T-helper 2 cell treated with Interferon-gamma antibody and Interleukin-4, amounts not matched to agents 5 μg/mL and 100 μg/mL, for 36 hours (primary cell): ENCODE data around the gene JMJD1C.

Source experiments
- DNase-seq: peaks from one replicate; pipeline ENCODE4 v3.0.0; 2021; ENCODE audit warnings: low spot score
- H3K27ac Mint-ChIP-seq: one replicate; pipeline ENCODE4 v1.8.0; 2021; ENCODE audit warnings: mild to moderate bottlenecking, mixed read lengths
- H3K27me3 Mint-ChIP-seq: one replicate; pipeline ENCODE4 v1.8.0; 2021; ENCODE audit warnings: low read depth, mixed read lengths
- H3K36me3 Mint-ChIP-seq: one replicate; pipeline ENCODE4 v1.8.0; 2021; ENCODE audit warnings: low read depth, mixed read lengths
- H3K4me1 Mint-ChIP-seq: one replicate; pipeline ENCODE4 v1.8.0; 2021; ENCODE audit warnings: low read depth, mixed read lengths
- H3K4me3 Mint-ChIP-seq: one replicate; pipeline ENCODE4 v1.8.0; 2022; ENCODE audit warnings: mild to moderate bottlenecking, moderate library complexity, mixed read lengths
- H3K9me3 Mint-ChIP-seq: one replicate; pipeline ENCODE4 v1.8.0; 2021; ENCODE audit warnings: mixed read lengths

JMJD1C gene

DNA sequence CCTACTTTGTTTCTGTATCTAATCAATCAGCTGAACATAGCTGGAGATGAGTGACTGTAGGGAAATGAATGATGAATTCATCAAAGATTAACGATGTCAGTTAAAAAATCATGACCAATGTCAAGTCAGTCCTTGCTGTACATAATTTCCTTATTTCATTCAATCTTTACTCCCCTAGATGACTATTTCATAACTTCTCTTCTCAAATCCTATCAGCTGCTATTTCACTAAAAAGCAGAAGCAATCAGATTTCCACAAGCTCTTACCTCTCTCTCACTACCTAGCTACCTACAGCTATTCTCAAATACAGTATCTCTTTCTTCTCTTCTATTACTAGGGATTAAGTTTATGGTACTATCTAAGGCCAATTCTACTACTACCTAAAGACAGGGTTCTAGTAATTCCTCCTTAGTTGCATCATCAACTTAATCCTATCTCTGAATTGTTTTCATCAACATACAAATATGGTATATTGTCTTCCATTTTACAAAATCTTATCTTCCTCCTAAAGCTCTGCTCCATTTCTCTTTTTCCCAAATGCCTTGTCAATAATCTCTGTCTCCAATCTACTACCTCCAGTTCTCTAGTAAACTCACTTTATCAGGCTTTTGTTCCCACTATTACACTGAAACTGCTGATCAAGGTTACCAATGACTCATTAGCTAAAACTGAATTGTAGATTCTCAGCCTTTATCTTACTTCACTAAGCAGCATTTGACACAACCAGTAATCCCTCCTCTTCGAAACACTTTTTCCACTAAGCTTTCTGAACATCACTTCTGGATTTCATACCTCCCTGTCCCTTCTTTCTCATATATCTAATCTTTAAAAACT, 28.4 kb downstream of the JMJD1C start:
- H3K4me3 Mint-ChIP-seq, result no peak overlapping the region
- no peak overlapping the region for H3K27ac Mint-ChIP-seq
- no peaks in the 10 kb centered on the region for H3K9me3 Mint-ChIP-seq
- H3K4me1 Mint-ChIP-seq, result peaks cover 7% of the 10 kb centered on the region
- no peaks in the 10 kb centered on the region for H3K27me3 Mint-ChIP-seq
- H3K36me3 Mint-ChIP-seq, result peaks cover 2% of the 10 kb centered on the region
- no peak for DNase-seq

DNA sequence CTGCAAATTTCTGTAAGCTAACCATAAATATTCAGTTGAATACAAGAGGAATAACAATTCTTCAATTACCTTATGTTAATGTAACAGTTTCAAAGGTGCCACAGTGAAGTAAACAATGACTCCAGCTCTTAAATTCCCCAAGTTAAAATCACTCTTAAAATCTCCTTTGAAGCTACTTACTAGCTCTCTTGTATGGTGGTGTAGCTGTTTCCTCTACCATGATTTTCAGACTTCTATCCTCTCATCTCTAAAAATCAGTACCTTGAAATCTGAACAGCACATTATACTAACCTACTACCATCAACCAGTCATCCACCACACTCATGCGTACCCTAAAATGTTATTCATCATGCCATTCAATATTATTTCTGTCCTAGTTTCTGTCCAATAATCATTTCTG, 29.6 kb downstream of the JMJD1C start:
- peaks cover 5% of the 10 kb centered on the region for H3K36me3 Mint-ChIP-seq

DNA sequence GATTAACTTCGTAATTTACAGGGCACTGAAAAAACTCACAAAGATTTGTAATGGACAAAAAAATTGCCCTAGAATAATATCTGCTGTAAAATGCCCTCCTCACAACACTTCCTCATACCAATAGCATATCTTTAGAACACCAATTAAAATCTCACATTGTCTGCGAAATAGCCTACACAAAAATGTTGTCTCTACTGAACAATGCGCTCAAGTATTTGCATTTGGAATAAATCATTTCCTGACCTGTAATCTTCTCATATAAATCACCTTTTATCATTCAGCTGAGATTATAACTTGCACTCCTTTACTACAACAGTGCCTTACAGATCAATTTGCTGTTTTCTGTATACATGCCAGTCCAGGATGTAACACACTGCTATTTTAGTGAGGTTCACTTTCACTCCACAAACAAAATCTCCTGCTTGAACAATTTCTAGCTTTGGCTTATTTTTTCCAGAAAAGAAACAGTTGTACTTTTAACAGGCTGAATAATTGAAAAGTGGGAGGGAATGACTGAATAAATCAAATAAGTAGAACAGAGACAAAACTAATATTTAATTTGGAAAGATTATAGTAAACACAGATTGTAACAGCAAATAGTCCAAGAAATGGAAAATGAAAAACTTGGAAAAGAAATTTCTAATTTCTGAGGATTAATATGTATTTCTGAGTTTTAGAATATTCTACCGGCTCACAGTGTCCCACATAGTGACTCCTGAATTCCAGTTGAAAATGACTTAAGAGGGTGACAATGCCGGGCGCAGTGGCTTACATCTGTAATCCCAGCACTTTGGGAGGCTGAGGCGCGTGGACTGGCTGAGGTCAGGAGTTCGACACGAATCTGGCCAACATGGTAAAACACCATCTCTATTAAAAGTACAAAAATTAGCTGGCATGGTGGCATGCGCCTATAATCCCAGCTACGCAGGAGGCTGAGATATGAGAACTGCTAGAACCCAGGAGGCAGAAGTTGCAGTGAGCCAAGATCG, 30.6 kb downstream of the JMJD1C start:
- peaks cover 5% of the 10 kb centered on the region for H3K36me3 Mint-ChIP-seq
- no peak overlapping the region for H3K4me3 Mint-ChIP-seq
- no peak overlapping the region for H3K27ac Mint-ChIP-seq
- no peaks in the 10 kb centered on the region for H3K9me3 Mint-ChIP-seq
- no peak for DNase-seq
- no peaks in the 10 kb centered on the region for H3K27me3 Mint-ChIP-seq
- peaks cover 8% of the 10 kb centered on the region for H3K4me1 Mint-ChIP-seq

More for the DNA sequence above, 29.6 kb downstream of the JMJD1C start:
- Mint-ChIP-seq H3K9me3 (no peaks in the 10 kb centered on the region), H3K4me1 (peaks cover 12% of the 10 kb centered on the region), H3K27me3 (no peaks in the 10 kb centered on the region), H3K27ac (no peak overlapping the region), H3K4me3 (no peak overlapping the region)
- DNase-seq, result no peak

DNA sequence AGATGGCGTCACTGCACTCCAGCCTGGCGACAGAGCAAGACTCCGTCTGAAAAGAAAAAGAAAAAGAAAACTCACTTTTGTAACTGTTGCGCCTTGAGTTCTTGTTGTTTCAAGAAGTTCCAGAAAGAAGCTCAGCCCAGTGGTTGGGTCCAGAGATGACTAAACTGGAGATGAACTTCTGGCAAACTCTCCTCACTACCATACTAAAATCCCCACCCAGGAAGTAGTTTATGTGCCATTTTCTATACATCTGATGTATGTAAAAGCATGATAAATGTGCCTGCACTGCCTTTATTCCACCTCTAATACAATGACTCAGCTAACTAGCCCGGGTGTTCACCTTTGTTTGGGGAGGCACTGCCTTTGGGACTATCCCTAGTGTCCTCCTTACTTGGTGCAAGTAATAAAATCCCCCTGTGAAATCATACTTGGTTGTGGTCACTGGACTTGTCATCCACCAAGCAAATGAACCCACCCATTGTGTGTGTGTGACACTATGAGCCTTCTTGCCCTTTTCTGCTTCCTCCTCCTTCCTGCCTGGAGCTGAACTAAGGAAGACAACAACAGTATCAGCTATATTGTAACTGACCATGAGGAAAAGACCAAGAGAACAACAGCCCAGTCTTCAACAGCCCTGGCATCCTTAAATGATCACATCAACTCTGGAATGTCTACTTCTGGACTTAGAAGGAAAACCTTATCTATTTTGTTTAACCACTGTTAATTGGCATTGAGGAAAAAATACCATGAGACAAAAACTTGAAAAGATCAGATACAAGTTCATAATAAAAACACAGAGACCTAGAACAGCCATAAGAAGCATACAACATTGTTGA, 33.6 kb downstream of the JMJD1C start:
- DNase-seq, result no peak
- peaks cover 5% of the 10 kb centered on the region for H3K36me3 Mint-ChIP-seq
- no peak overlapping the region for H3K27ac Mint-ChIP-seq
- H3K9me3 Mint-ChIP-seq, result no peaks in the 10 kb centered on the region
- no peaks in the 10 kb centered on the region for H3K27me3 Mint-ChIP-seq
- peaks cover 12% of the 10 kb centered on the region for H3K4me1 Mint-ChIP-seq
- no peak overlapping the region for H3K4me3 Mint-ChIP-seq

DNA sequence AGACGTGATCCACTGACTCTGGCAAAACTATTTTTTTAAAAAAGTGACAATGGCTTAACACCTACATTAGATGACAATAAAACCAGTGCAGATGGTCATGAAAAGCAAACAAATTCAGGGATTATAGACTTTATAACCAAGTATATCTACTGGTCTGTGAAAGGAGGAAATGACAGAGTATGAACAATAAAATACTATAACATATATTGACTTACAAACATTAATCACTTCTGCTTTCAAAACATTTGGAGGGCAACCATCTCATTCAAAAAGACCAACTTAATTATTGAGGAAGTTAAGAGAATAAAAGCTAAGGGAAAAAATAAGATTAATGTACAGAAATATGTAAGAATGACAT, 34.8 kb downstream of the JMJD1C start:
- no peak overlapping the region for H3K4me3 Mint-ChIP-seq
- DNase-seq, result no peak
- no peaks in the 10 kb centered on the region for H3K27me3 Mint-ChIP-seq
- H3K27ac Mint-ChIP-seq, result no peak overlapping the region
- H3K9me3 Mint-ChIP-seq, result no peaks in the 10 kb centered on the region
- H3K36me3 Mint-ChIP-seq, result peaks cover 5% of the 10 kb centered on the region
- peaks cover 12% of the 10 kb centered on the region for H3K4me1 Mint-ChIP-seq

DNA sequence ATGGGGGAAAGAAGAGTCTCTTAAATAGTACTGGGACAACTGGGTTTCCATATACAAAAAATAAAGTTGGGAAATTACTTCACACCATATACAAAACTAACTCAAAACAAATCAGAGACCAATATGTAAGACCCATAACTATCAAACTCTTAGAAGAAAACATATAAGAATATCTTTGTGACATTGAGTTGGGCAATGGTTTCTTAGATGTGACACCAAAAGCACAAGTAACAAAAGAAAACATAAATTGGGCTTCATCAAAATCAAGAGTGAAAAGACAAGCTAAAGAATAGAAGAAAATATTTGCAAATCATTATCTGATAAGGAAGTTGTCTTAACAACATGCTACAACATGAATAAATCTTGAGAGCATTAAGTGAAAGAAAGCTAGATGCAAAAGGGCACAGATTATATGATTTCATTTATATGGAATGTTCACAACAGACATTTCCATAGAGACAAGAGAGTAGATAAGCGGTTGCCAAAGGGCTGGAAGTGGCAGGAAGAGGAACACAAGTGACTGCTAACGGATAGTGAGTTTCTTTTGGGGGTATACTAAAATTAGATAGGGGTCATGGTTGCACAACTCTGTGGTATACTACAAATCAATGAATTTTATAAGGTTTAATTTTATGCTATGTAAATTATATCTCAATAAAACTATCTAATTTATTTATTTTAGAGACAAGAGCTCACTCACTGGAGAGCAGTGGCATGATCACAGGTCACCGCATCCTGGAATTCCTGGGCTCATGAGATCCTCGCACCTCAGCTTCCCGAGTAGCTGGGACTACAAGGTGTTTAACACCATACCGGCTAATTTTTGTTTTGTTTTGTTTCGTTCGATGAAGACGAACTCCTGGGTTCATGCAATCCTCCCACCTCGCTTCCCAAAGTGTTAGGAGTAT, 35.4 kb downstream of the JMJD1C start:
- H3K4me3 Mint-ChIP-seq, result no peak overlapping the region
- no peaks in the 10 kb centered on the region for H3K27me3 Mint-ChIP-seq
- H3K9me3 Mint-ChIP-seq, result no peaks in the 10 kb centered on the region
- peaks cover 12% of the 10 kb centered on the region for H3K4me1 Mint-ChIP-seq
- peaks cover 5% of the 10 kb centered on the region for H3K36me3 Mint-ChIP-seq
- DNase-seq, result no peak
- H3K27ac Mint-ChIP-seq, result no peak overlapping the region

DNA sequence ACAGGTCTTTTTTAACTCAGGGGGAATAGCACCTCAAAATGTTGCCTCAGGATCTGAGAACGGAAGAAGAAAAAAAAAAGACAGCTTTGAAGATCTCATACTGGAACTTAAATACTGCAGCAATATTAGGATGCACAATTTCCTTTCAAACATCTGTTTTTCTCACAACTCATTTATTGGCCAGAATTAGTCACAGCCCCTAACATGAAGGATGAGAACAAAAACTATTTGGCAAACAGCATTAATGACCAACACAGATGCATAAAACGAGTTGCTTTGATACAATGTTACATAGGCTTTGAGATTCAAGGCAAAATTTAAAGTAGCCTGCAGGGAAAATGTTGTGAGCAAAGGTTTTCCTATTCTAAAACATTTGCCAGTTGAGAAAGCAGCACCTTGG, 36.5 kb downstream of the JMJD1C start:
- Mint-ChIP-seq H3K27me3 (no peaks in the 10 kb centered on the region), H3K4me1 (peaks cover 12% of the 10 kb centered on the region), H3K4me3 (no peak overlapping the region), H3K27ac (no peak overlapping the region), H3K9me3 (no peaks in the 10 kb centered on the region), H3K36me3 (peaks cover 5% of the 10 kb centered on the region)
- no peak for DNase-seq

DNA sequence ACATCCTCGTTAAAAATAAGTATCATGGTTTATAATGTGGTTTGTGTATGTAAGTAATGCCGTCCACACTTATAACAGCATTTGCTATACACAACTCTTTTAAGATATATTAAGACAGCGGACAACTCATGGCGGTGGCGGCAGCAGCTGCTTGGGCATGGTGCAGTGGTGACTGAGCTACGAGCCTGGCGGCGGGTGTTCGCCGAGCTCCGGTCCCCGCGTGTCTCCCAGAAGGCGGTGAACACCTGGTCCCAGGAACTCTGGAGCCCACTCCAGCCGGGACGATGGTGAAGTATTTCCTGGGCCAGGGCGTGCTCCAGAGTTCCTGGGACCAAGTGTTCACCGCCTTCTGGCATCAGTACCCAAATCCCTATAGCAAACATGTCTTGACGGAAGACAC, 38.8 kb downstream of the JMJD1C start:
- no peak overlapping the region for H3K4me3 Mint-ChIP-seq
- H3K27ac Mint-ChIP-seq, result no peak overlapping the region
- no peaks in the 10 kb centered on the region for H3K27me3 Mint-ChIP-seq
- no peaks in the 10 kb centered on the region for H3K9me3 Mint-ChIP-seq
- H3K36me3 Mint-ChIP-seq, result peaks cover 1% of the 10 kb centered on the region
- H3K4me1 Mint-ChIP-seq, result peaks cover 10% of the 10 kb centered on the region
- no peak for DNase-seq

DNA sequence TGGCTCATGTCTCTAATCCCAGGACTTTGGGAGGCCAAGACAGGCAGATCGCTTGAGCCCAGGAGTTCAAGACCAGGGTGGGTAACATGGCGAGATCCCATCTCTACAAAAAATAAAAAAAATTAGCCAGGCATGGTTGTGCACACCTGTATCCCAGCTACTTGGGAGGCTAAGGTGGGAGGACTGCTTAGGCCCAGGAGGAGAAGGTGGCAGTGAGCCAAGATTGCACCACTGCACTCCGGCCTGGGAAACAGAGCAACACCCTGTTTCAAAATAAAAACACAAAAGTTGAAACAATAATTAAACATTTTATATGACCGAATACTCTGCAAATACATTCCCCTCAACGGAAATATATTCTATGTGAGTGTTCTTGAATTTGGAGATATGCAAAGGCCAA, 40.3 kb downstream of the JMJD1C start:
- no peak for DNase-seq
- Mint-ChIP-seq H3K9me3 (no peaks in the 10 kb centered on the region), H3K4me3 (no peak overlapping the region), H3K27me3 (no peaks in the 10 kb centered on the region), H3K27ac (no peak overlapping the region), H3K4me1 (peaks cover 19% of the 10 kb centered on the region), H3K36me3 (no peaks in the 10 kb centered on the region)

DNA sequence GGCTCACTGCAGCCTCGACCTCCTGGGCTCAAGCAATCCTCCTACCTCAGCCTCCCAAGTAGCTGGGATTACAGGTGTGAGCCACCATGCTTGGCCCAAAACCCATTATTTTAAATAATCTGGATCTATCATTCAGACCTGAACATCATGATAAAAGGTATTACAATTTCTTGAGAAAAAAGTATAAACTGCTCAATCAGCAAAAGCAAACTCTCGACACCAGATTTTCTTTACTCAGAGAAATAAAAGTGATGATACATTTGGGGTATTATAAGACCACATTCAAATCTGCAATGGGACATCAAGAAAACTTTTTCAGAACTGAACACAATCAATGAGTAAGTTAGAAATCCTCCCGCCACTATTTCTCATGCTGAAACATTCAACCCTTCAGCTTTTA, 41.2 kb downstream of the JMJD1C start:
- no peak overlapping the region for H3K27ac Mint-ChIP-seq
- H3K9me3 Mint-ChIP-seq, result no peaks in the 10 kb centered on the region
- peaks cover 19% of the 10 kb centered on the region for H3K4me1 Mint-ChIP-seq
- no peak overlapping the region for H3K4me3 Mint-ChIP-seq
- H3K27me3 Mint-ChIP-seq, result no peaks in the 10 kb centered on the region
- no peak for DNase-seq
- H3K36me3 Mint-ChIP-seq, result no peaks in the 10 kb centered on the region

DNA sequence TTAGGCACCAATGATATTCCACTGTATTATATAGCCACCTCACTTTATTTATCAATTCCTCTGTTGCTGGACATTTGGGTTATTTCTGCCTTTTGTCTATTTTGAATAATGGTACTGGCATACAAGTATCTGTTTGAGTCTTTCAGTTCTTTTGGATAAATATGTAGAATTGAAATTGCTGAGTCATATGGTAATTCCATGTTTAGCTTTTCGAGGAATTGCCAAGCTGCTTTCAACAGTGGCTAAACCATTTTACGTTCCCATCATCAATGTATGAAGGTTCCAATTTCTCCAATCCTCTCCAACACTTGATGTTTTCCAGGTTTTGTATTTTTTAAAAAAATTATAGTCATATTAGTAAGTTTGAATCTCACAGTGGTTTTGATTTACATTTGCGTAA, 42.3 kb downstream of the JMJD1C start:
- Mint-ChIP-seq H3K27me3 (no peaks in the 10 kb centered on the region), H3K4me3 (no peak overlapping the region)

DNA sequence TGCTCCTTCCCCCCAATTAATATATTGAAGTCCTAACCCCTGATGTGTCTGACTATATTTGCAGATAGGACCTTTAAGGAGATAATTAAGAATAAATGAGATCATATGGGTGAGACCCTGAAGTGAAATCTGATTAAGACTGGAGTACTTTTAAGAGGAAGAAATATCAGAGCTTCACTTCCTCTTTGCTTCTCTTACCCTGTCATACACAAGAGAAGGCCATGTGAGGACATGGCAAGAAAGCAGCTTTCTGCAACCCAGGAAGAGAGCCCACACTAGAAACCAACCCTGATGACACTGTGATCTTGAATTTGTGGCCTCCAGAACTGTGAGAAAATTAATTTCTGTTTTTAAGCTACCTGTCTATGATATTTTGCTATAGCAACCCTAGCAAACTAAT, 44.2 kb downstream of the JMJD1C start:
- peaks cover 16% of the 10 kb centered on the region for H3K4me1 Mint-ChIP-seq
- H3K4me3 Mint-ChIP-seq, result peak overlapping the region; percentile 24
- DNase-seq, result no peak
- peak overlapping the region; percentile 64 for H3K27ac Mint-ChIP-seq
- H3K9me3 Mint-ChIP-seq, result no peaks in the 10 kb centered on the region
- H3K36me3 Mint-ChIP-seq, result no peaks in the 10 kb centered on the region
- no peaks in the 10 kb centered on the region for H3K27me3 Mint-ChIP-seq

More for the DNA sequence above, 42.3 kb downstream of the JMJD1C start:
- Mint-ChIP-seq H3K4me1 (peaks cover 17% of the 10 kb centered on the region), H3K9me3 (no peaks in the 10 kb centered on the region), H3K27ac (no peak overlapping the region), H3K36me3 (no peaks in the 10 kb centered on the region)
- no peak for DNase-seq

DNA sequence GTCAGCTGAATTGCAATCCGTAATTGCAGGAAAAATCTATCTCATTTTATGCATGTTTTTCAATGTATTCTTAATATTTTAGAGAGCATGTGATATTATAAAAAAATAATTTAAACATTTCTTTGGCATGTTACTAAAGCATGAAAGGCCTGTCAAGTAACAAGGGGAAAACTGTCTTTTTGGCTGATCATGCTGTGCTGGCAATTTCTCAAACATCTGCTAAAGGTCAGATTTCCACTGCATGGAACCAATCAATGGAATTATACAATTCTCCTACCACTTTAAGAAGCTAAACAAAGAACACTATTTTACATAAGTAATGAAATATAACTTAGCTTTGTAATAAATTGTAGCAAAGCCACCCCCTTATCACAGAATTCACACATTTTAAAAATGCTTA, 49.4 kb downstream of the JMJD1C start:
- Mint-ChIP-seq H3K9me3 (no peaks in the 10 kb centered on the region), H3K27ac (no peak overlapping the region), H3K4me3 (no peak overlapping the region), H3K36me3 (no peaks in the 10 kb centered on the region), H3K27me3 (no peaks in the 10 kb centered on the region), H3K4me1 (peaks cover 14% of the 10 kb centered on the region)
- no peak for DNase-seq
